ENCODE measurements around the gene LILRB3.
A peak's percentile ranks its signal among the peaks of the same experiment; 100 is the strongest.
"Not testable (repeated sequence)": the region's sequence is repeated elsewhere in the genome, so short reads cannot be mapped to it uniquely, and the experiment has no call there.

The LILRB3 gene

GRCh38 chr19:54189145-54189734 lies 33.6 kb downstream of the LILRB3 start, which contains the start of gene MBOAT7:
MBOAT7 (minus strand) TSS chr19:54189580; CDS start chr19:54188508, 1,072 bp downstream.
- DNase-seq: peak; percentile 27

- peak; percentile 68 for DNase-seq
These were observed 34.5 kb downstream of the LILRB3 start for GRCh38 chr19:54188215-54188871.

GRCh38 chr19:54186934-54187381 lies 35.8 kb downstream of the LILRB3 start:
- DNase-seq: no peak

GRCh38 chr19:54186351-54186750 lies 36.5 kb downstream of the LILRB3 start:
- no peak for DNase-seq

GRCh38 chr19:54183431-54183830 lies 39.4 kb downstream of the LILRB3 start:
- DNase-seq: no peak

GRCh38 chr19:54181894-54182293 lies 40.9 kb downstream of the LILRB3 start:
- DNase-seq: not testable (repeated sequence)

GRCh38 chr19:54180691-54181091 lies 42.1 kb downstream of the LILRB3 start:
- DNase-seq: no peak

GRCh38 chr19:54179921-54180461 lies 42.8 kb downstream of the LILRB3 start:
- DNase-seq: no peak

GRCh38 chr19:54179262-54179852 lies 43.5 kb downstream of the LILRB3 start:
- DNase-seq: no peak

- no peak for DNase-seq
These were observed 44.1 kb downstream of the LILRB3 start for GRCh38 chr19:54178581-54179261.

- DNase-seq: no peak
These were observed 48.6 kb downstream of the LILRB3 start for GRCh38 chr19:54173951-54174834.

GRCh38 chr19:54173359-54173699 lies 49.5 kb downstream of the LILRB3 start:
- DNase-seq: no peak

GRCh38 chr19:54172471-54173358 lies 50.1 kb downstream of the LILRB3 start, which contains the start of gene TMC4:
TMC4 (minus strand) TSS chr19:54173160; CDS start chr19:54173117, 43 bp downstream.
- DNase-seq: no peak

GRCh38 chr19:54171736-54172431 lies 50.9 kb downstream of the LILRB3 start:
- not testable (repeated sequence) for DNase-seq

GRCh38 chr19:54169149-54169740 lies 53.6 kb downstream of the LILRB3 start:
- no peak for DNase-seq

- peak; percentile 86 for DNase-seq
These were observed 54.5 kb downstream of the LILRB3 start for GRCh38 chr19:54168174-54168917.

Measured in activated T-cell treated with anti-CD3 and anti-CD28 coated beads for 4 hours (primary cell).